HepG2 (cell line): ENCODE results near the gene HCK. TPM values are rescaled to one million over a fixed set of nuclear protein-coding genes. Genes with fewer than 3 reads are reported as not detected.

Experiments used
- CSRNP1 ChIP-seq: sonication (generic); formaldehyde crosslinking; IDR thresholded peaks from 2 replicates; pipeline ENCODE4 v1.8.1; 2023; ENCODE audit warnings: mild to moderate bottlenecking, missing genetic modification reagents
- ELK4 ChIP-seq: sonication (generic); formaldehyde crosslinking; IDR thresholded peaks from 2 replicates; pipeline ENCODE4 v1.9.0; 2021; ENCODE audit warnings: missing genetic modification reagents, borderline replicate concordance
- GRHL1 ChIP-seq: sonication (generic); formaldehyde crosslinking; conservative IDR thresholded peaks from 2 replicates; pipeline ENCODE4 v1.8.0; 2022; ENCODE audit warnings: missing genetic modification reagents
- GZF1 ChIP-seq: sonication (generic); formaldehyde crosslinking; IDR thresholded peaks from 2 replicates; pipeline ENCODE4 v1.5.1; 2020; ENCODE audit warnings: mild to moderate bottlenecking, missing genetic modification reagents
- HNRNPH1 ChIP-seq: fragments of 200-400 bp; formaldehyde crosslinking; optimal IDR thresholded peaks from 2 replicates; pipeline ENCODE3; 2017; ENCODE audit warnings: mild to moderate bottlenecking, low read depth, low read length
- KDM1A ChIP-seq: IDR thresholded peaks from 2 replicates; pipeline ENCODE4 v1.6.1; 2016; ENCODE audit warnings: missing compliant biosample characterization
- PTBP1 ChIP-seq: fragments of 200-400 bp; formaldehyde crosslinking; IDR thresholded peaks from 2 replicates; pipeline ENCODE4 v1.6.1; 2018; ENCODE audit warnings: low read length, low read depth; ENCODE audit not compliant: poor library complexity, severe bottlenecking
- RFXANK ChIP-seq: IDR thresholded peaks from 2 replicates; pipeline ENCODE4 v1.6.1; 2016
- SKI ChIP-seq: fragments of 450-650 bp; IDR thresholded peaks from one replicate; pipeline ENCODE4 v1.6.1; 2018; ENCODE audit warnings: mild to moderate bottlenecking; ENCODE audit not compliant: partially characterized antibody
- SNRNP70 ChIP-seq: fragments of 200-400 bp; formaldehyde crosslinking; IDR thresholded peaks from 2 replicates; pipeline ENCODE4 v1.6.1; 2017; ENCODE audit warnings: mild to moderate bottlenecking, low read depth, low read length, moderate library complexity
- WIZ ChIP-seq: sonication (generic); formaldehyde crosslinking; IDR thresholded peaks from 2 replicates; pipeline ENCODE4 v1.5.1; 2020; ENCODE audit warnings: mild to moderate bottlenecking, missing genetic modification reagents
- ZBTB20 ChIP-seq: sonication (generic); formaldehyde crosslinking; IDR thresholded peaks from 2 replicates; pipeline ENCODE4 v1.8.1; 2023; ENCODE audit warnings: missing genetic modification reagents, low read depth, mild to moderate bottlenecking, borderline replicate concordance
- ZKSCAN5 ChIP-seq: sonication (generic); formaldehyde crosslinking; IDR thresholded peaks from 2 replicates; pipeline ENCODE4 v1.5.1; 2020; ENCODE audit warnings: mild to moderate bottlenecking, missing genetic modification reagents
- ZNF205 ChIP-seq: IDR thresholded peaks from 2 replicates; pipeline ENCODE4 v1.6.1; 2018; ENCODE audit warnings: missing biosample characterization, missing genetic modification reagents
- ZNF274 ChIP-seq: sonication (generic); formaldehyde crosslinking; IDR thresholded peaks from 2 replicates; pipeline ENCODE4 v1.5.1; 2020; ENCODE audit warnings: mild to moderate bottlenecking, missing genetic modification reagents
- ZNF34 ChIP-seq: sonication (generic); formaldehyde crosslinking; IDR thresholded peaks from 2 replicates; pipeline ENCODE4 v1.4.0; 2020; ENCODE audit warnings: mild to moderate bottlenecking, missing genetic modification reagents, borderline replicate concordance
- ZNF350 ChIP-seq: sonication (generic); formaldehyde crosslinking; IDR thresholded peaks from 2 replicates; pipeline ENCODE4 v1.4.0; 2020; ENCODE audit warnings: mild to moderate bottlenecking, low read depth, missing genetic modification reagents, borderline replicate concordance
- ZNF441 ChIP-seq: sonication (generic); formaldehyde crosslinking; IDR thresholded peaks from 2 replicates; pipeline ENCODE4 v1.7.0; 2021; ENCODE audit warnings: missing genetic modification reagents, borderline replicate concordance
- ZNF552 ChIP-seq: sonication (generic); formaldehyde crosslinking; IDR thresholded peaks from 2 replicates; pipeline ENCODE4 v1.9.0; 2022; ENCODE audit warnings: missing genetic modification reagents, mild to moderate bottlenecking, borderline replicate concordance
- ZNF570 ChIP-seq: sonication (generic); formaldehyde crosslinking; IDR thresholded peaks from 2 replicates; pipeline ENCODE4 v1.4.0; 2020; ENCODE audit warnings: mild to moderate bottlenecking, missing genetic modification reagents, borderline replicate concordance
- ZNF605 ChIP-seq: sonication (generic); formaldehyde crosslinking; IDR thresholded peaks from 2 replicates; pipeline ENCODE4 v1.8.0; 2022; ENCODE audit warnings: mild to moderate bottlenecking, missing genetic modification reagents
- ZNF747 ChIP-seq: sonication (generic); formaldehyde crosslinking; IDR thresholded peaks from 2 replicates; pipeline ENCODE4 v1.8.1; 2023; ENCODE audit warnings: missing genetic modification reagents, mild to moderate bottlenecking, borderline replicate concordance
- polyA plus RNA-seq, 8 experiments: library from polyadenylated mRNA; depleted of rRNA in 3 of 8; stranded (reverse) in 7 of 8; unstranded in 1 of 8; fragments of >200 nt; fragmentation: Illumina TruSeq in 4 of 8; extraction: Trizol in 4 of 8; gene quantifications; 2 replicates each; pipeline versions ENCODE4 v1.2.1 to v1.2.3, GENCODE V29; 2011 to 2016; ENCODE audit warnings: low read depth in 4 of 8, missing spikeins in 1 of 8, mixed read lengths in 1 of 8; ENCODE audit not compliant: insufficient read depth in 1 of 8
- total RNA-seq, 5 experiments: library from RNA; depleted of rRNA; stranded (reverse); fragments of >200 nt; fragmentation: Illumina TruSeq; extraction: Trizol; gene quantifications; 2 replicates each; pipeline ENCODE4 v1.2.3, GENCODE V29; 2016; ENCODE audit warnings: low read depth in 1 of 5

HCK gene
- total and polyA plus RNA-seq, 2 of the 13 experiments (the other 11 are each of a cell fraction or from before 2014, with no cell fraction given) = 0.04 TPM; not detected in 1

GRCh38 chr20:32031007-32031958, 20.8 kb upstream of the HCK start (continued):
- TF ChIP-seq HNRNPH1 = no peak
- TF ChIP-seq ZNF552 = no peak; the same call in 1 of the 2 replicates
- peak; percentile 42; the same call in 1 of the 2 replicates for TF ChIP-seq ZBTB20 (CRISPR knock-in tag)
- no peak for TF ChIP-seq SNRNP70
- no peak for TF ChIP-seq ZNF747 (CRISPR knock-in tag)
- peak; percentile 76 for TF ChIP-seq PTBP1
- TF ChIP-seq GRHL1 (CRISPR knock-in tag) = no peak
- 0 out of 2 replicates have a peak, but pooled peaks have one; percentile 51 for TF ChIP-seq ZNF441
- TF ChIP-seq GZF1 (CRISPR knock-in tag) = no peak
- peak; percentile 83 for TF ChIP-seq ZNF274 (CRISPR knock-in tag)
- TF ChIP-seq SKI = peak; percentile 10
- 0 out of 2 replicates have a peak, but pooled peaks have one; percentile 77 for TF ChIP-seq ZNF34 (CRISPR knock-in tag)
- no peak for TF ChIP-seq CSRNP1
- no peak for TF ChIP-seq ZKSCAN5 (CRISPR knock-in tag)
- no peak for TF ChIP-seq KDM1A
- TF ChIP-seq WIZ (CRISPR knock-in tag) = no peak
- TF ChIP-seq ZNF570 (CRISPR knock-in tag) = no peak
- TF ChIP-seq ELK4 (CRISPR knock-in tag) = no peak
- TF ChIP-seq ZNF350 (CRISPR knock-in tag) = peak; percentile 82; the same call in 1 of the 2 replicates
- peak; percentile 35; the same call in 1 of the 2 replicates for TF ChIP-seq ZNF605
- no peak; the same call in 1 of the 2 replicates for TF ChIP-seq ZNF205 (CRISPR knock-in tag)
- TF ChIP-seq RFXANK (CRISPR knock-in tag) = no peak
